ENCODE data around the gene STMN3. TPM values are rescaled to one million over a fixed set of nuclear protein-coding genes. Genes with fewer than 3 reads are reported as not detected.

The STMN3 gene
- total and polyA plus RNA-seq, 2 of the 8 experiments (the other 6 are each of a cell fraction or from before 2014, with no cell fraction given), result 51.5 to 63.1 TPM

DNA sequence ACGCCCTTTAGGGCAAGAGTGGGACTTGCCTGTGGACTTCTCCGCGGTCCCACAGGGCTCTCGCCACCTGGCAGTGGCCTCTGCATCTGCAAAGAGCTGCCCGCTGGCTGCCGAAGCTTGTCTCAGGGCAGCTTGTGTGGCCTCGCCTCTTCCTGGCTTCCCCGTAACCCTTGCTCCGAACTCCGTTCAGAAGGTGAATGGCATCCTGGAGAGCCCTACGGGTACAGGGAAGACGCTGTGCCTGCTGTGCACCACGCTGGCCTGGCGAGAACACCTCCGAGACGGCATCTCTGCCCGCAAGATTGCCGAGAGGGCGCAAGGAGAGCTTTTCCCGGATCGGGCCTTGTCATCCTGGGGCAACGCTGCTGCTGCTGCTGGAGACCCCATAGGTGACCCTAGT lies 7.9 kb upstream of the STMN3 start:
- H3K9ac ChIP-seq (replicated peaks in 1 of 4; ENCODE audit: extremely low read depth in 1 of 4, low read depth in 3 of 4, low read length in 3 of 4), result no peak overlapping the region
- no peak overlapping the region for H3K56ac ChIP-seq (replicated peaks; ENCODE audit: insufficient read length, low read depth, low read length)
- no peaks in the 10 kb centered on the region for H3K27me3 ChIP-seq (replicated peaks in 1 of 4; ENCODE audit: control insufficient read depth in 3 of 4, extremely low read depth in 1 of 4, insufficient read depth in 3 of 4, low read length in 3 of 4)
- POLR2A ChIA-PET (ENCODE audit: partially characterized antibody), result interaction anchor here (1.0 to 1.4 kb wide), 5 partner anchors 8 to 47 kb away, joined by 3 to 5 read pairs (median 3); partner anchors contain the start of gene STMN3
- no peaks in the 10 kb centered on the region; the same call in 1 of the 2 replicates for H3K79me1 ChIP-seq (ENCODE audit: low read depth, low read length)
- no peak overlapping the region for H2AK5ac ChIP-seq (ENCODE audit: low read depth, low read length)
- H2BK5ac ChIP-seq (ENCODE audit: low read depth, low read length), result no peak overlapping the region
- peaks cover 0 to 15% (median 6%) of the 10 kb centered on the region in 4 experiments; a peak in 6 of 8 replicates for H3K36me3 ChIP-seq (ENCODE audit: control insufficient read depth in 2 of 4, insufficient read depth in 4 of 4, low read length in 3 of 4)
- H3K23ac ChIP-seq (ENCODE audit: insufficient read length), result no peak overlapping the region
- H4K8ac ChIP-seq (ENCODE audit: extremely low read depth, insufficient read depth, low read length), result no peak overlapping the region
- peaks cover 0 to 9% (median 6%) of the 10 kb centered on the region in 4 experiments; a peak in 5 of 7 replicates for H3K4me1 ChIP-seq (replicated peaks in 1 of 4; ENCODE audit: control insufficient read depth in 3 of 4, insufficient read depth in 4 of 4, low read length in 3 of 4)
- no peak overlapping the region for H2AFZ ChIP-seq (ENCODE audit: low read length)
- peaks cover 5 to 10% of the 10 kb centered on the region in 2 experiments for H4K20me1 ChIP-seq (replicated peaks in 1 of 2; ENCODE audit: control insufficient read depth in 1 of 2, insufficient read depth in 2 of 2, low read length in 2 of 2)
- no peak overlapping the region for H4K91ac ChIP-seq (replicated peaks; ENCODE audit: insufficient read length, low read length)
- H3K18ac ChIP-seq (ENCODE audit: extremely low read depth, low read length), result no peak overlapping the region
- WGBS, 2 experiments (ENCODE audit: extremely low coverage in 1 of 2, insufficient coverage in 1 of 2, insufficient read length in 1 of 2, insufficient replicate concordance in 2 of 2, low coverage in 1 of 2, low lambda C conversion rate in 2 of 2, missing lambda C conversion rate in 1 of 2), result 92% methylated on average over 22 of the region's 22 CpGs; no CpG with 5 or more reads in 1 of the 2 experiments
- no peak overlapping the region for H2BK15ac ChIP-seq (ENCODE audit: low read length)
- no peak overlapping the region for H3K4me3 ChIP-seq (ENCODE audit: extremely low read depth in 1 of 4, insufficient read depth in 2 of 4, low read depth in 3 of 4, low read length in 4 of 4)
- no peak overlapping the region for H3K27ac ChIP-seq (ENCODE audit: low read depth, low read length)
- no peak overlapping the region for H4K5ac ChIP-seq (ENCODE audit: insufficient read length, low read depth, low read length)
- H3K9me3 ChIP-seq (ENCODE audit: insufficient read depth in 2 of 2, low read depth in 1 of 2, low read length in 1 of 2), result no peaks in the 10 kb centered on the region
- no peak overlapping the region for H2BK20ac ChIP-seq (ENCODE audit: low read length)
- H3K79me2 ChIP-seq (ENCODE audit: control insufficient read depth in 1 of 2, insufficient read depth in 2 of 2, low read length in 2 of 2), result peaks cover 0 to 9% of the 10 kb centered on the region in 2 experiments; a peak in 1 of 4 replicates
- no peak overlapping the region for H3K4me2 ChIP-seq (ENCODE audit: insufficient read depth in 1 of 2, low read depth in 2 of 2, low read length in 2 of 2)
- H2BK120ac ChIP-seq (replicated peaks; ENCODE audit: low read depth, low read length), result no peak overlapping the region
- no peak for FAIRE-seq
- peaks cover 9% of the 10 kb centered on the region for H3K23me2 ChIP-seq (ENCODE audit: low read depth, low read length)
- H2BK12ac ChIP-seq (ENCODE audit: low read depth, low read length), result no peak overlapping the region
- no peak for DNase-seq (ENCODE audit: low read depth in 1 of 2, low spot score in 2 of 2)
- CTCF ChIA-PET (ENCODE audit: partially characterized antibody), result interaction anchor here (0.7 to 0.9 kb wide), 2 partner anchors 46 to 75 kb away, joined by 3 read pairs; no protein-coding TSS in a partner anchor
- H3K4ac ChIP-seq (replicated peaks; ENCODE audit: insufficient read length, low read depth, low read length), result no peak overlapping the region
- TF ChIP-seq CREB1 (IDR thresholded peaks at IDR 0.05) (no peak), CTBP2 (IDR thresholded peaks at IDR 0.05; ENCODE audit: borderline replicate concordance, insufficient read depth, insufficient read length, low read length) (no peak), CHD2 (IDR thresholded peaks at IDR 0.05; ENCODE audit: low read length) (no peak), CBX8 (IDR thresholded peaks at IDR 0.05; ENCODE audit: borderline replicate concordance, low read depth, low read length) (no peak), SP1 (IDR thresholded peaks at IDR 0.05; ENCODE audit: low read depth, low read length) (no peak)
- no peak overlapping the region for H3K14ac ChIP-seq (ENCODE audit: insufficient read length)

Data from H1 (cell line).